Omental fat pad (tissue), 4 donors: ENCODE data around the gene DGKK. TPM values are rescaled to one million over a fixed set of nuclear protein-coding genes. Genes with fewer than 3 reads are reported as not detected.

Experiments used
- ATAC-seq: fragments of 150-250 bp; one replicate; pipeline ENCODE4 v1.9.1; 2016; ENCODE audit warnings: mild to moderate bottlenecking, moderate library complexity; ENCODE audit not compliant: low FRiP score
- DNase-seq: peaks from one replicate; pipeline ENCODE4 v3.0.0-alpha.2; 2019; ENCODE audit warnings: low spot score
- total RNA-seq, 4 donors: library from RNA; depleted of rRNA; stranded (reverse); fragments of >200 nt; gene quantifications; one replicate each; pipeline ENCODE4 v1.1.0, GENCODE V29; 2016
- TF ChIP-seq, protein P1 (sequence below), 3 donors: fragments of 450-650 bp; IDR thresholded peaks; one replicate each; pipeline ENCODE4 v1.5.1; 2016 to 2017; ENCODE audit warnings: antibody characterized with exemption in 3 of 3, mild to moderate bottlenecking in 3 of 3, moderate library complexity in 2 of 3

Gene DGKK
- total RNA-seq, 4 donors from 2014 or later, result 0.09 TPM; not detected in 3

DNA sequence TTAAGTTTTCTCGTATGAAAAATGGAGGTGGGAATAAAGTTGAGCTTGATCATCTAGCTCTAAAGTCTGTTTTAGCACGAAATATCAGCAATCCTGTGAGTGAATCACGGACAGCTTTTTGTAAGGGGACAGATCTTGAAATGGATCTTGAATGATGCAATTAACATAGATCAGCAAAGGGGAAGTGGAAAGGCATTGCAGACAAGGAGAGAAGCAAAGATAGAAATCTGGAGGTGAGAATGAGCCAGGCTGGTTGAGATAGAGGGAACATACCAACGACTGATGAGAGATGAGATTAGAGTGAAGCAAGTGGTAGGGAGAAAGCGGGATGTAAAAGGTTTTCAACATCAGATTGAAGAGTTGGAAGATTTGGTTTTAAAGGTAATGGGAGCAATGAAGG lies 4.6 kb upstream of the DGKK start:
- DNase-seq, result no peak
- ATAC-seq, result no peak
- TF ChIP-seq, protein P1, sequence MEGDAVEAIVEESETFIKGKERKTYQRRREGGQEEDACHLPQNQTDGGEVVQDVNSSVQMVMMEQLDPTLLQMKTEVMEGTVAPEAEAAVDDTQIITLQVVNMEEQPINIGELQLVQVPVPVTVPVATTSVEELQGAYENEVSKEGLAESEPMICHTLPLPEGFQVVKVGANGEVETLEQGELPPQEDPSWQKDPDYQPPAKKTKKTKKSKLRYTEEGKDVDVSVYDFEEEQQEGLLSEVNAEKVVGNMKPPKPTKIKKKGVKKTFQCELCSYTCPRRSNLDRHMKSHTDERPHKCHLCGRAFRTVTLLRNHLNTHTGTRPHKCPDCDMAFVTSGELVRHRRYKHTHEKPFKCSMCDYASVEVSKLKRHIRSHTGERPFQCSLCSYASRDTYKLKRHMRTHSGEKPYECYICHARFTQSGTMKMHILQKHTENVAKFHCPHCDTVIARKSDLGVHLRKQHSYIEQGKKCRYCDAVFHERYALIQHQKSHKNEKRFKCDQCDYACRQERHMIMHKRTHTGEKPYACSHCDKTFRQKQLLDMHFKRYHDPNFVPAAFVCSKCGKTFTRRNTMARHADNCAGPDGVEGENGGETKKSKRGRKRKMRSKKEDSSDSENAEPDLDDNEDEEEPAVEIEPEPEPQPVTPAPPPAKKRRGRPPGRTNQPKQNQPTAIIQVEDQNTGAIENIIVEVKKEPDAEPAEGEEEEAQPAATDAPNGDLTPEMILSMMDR (IDR thresholded peaks at IDR 0.05), result no peak

DNA sequence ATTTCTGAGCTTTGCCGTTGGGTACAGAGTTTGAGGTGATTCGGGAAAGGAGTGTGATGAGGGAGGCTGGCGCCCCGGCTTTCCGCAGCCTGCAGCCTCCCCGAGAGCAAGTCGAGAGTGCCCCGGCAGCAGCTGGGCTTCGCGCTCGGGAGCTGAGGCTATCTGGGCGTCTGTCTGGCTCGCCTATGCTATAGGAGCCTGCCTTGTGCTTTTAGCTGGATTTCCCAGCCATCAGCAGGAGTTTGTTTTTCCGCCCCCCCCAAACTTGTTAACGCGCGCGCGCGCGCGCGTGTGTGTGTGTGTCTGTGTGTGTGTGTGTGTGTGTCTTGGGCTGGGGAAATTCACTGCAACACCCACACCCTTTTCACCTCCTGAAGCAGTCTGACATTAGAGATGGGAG lies 765 bp upstream of the DGKK start:
- TF ChIP-seq, protein P1 (IDR thresholded peaks at IDR 0.05), result no peak
- ATAC-seq, result no peak
- no peak for DNase-seq

DNA sequence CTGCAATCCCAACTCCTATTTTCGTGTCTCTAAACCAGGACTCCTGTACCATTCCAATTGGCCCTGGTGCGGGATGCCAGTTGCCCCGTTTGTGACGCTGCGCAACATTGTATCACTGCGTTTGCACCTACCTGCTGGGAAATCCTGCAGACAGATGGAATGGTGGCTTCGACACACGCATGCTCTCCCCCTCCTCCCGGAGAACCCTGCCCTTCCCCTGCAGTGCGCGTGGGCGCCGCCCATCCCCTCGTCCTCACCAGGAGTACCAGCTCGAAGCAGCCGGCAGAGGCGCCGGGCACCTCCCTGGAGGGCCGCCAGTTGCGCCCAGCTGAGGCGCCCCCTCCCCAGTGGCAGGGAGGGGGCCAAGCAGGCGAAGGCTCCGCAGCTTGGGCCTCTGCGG lies 1.4 kb downstream of the DGKK start:
- DNase-seq, result no peak

DNA sequence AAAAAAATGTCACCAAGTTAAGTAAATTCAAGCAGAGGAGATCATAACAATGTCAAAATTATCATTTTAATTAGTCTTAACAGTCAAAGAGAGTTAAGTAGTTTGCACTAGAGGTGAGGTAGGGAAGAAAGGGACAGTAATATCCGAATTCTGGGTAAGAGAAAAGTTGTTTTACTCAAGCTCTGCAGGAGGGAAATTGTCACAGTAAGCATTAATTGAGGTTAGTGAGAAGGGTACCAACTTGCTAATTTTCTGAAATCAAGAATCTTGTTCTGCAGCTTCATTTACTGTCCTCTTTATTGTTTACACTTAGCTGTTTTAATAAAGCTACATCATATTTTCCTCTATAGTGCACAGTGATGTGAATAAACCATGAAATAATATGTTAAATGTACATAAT lies 11.0 kb downstream of the DGKK start:
- DNase-seq (no peak), ATAC-seq (no peak)
- TF ChIP-seq, protein P1 (IDR thresholded peaks at IDR 0.05), result no peak

More for the DNA sequence above, 1.4 kb downstream of the DGKK start:
- ATAC-seq, result no peak
- TF ChIP-seq, protein P1 (IDR thresholded peaks at IDR 0.05), result no peak

DNA sequence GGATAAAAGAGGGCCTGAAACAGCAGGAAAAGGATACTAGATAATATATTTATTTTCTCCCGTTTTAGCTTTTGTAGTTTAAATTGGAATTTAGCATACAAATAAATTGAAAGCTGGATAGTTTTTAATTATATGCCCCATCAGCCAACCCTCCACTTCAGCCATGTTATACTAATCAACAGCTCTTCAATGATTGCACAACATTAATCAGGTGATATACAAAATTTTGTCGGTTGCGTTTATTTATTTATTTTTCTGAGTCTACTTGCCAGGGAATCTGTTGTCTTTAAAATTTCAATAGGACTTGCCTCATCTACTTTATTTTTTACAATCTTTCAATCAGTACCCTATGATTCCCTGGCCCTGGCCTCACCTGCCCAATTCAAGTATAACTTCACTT lies 12.1 kb downstream of the DGKK start:
- ATAC-seq (no peak), DNase-seq (no peak)
- TF ChIP-seq, protein P1 (IDR thresholded peaks at IDR 0.05), result no peak

DNA sequence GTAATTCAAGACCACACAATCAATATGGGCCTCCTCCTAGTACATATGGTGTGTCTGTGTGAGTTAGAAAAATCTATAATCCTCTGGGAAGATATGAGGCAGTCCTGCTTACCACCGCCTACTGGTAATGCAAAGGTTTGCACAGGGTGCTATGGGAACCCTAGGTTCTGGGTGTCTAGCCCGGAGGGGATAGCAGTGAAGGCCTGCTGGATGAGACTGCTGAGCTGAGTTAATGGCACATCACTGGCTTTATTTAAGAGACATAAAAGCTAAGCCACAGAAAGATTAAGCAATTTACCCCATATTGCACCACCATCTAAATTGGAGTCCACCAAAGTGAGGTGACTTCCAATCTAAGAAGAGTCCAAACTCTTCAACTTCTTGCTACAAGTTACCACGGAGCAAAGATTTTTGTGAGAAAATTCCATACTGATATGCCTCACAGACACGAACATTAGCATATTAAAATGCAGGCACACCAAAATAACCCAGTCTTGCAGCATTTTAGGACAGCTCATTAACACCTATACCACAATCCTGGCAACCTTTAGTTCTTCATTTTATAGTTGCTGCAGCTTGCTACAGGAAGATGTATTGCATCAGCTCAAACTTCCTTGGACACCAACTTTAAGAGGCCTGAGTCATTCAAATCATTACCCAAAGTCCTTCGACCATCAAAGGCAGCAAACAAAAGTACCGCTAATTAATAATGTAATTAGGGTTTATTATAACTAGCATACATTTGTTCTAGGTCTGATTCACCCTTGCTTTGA lies 13.7 kb downstream of the DGKK start:
- no peak for DNase-seq
- no peak for ATAC-seq
- TF ChIP-seq, protein P1 (IDR thresholded peaks at IDR 0.05), result no peak

DNA sequence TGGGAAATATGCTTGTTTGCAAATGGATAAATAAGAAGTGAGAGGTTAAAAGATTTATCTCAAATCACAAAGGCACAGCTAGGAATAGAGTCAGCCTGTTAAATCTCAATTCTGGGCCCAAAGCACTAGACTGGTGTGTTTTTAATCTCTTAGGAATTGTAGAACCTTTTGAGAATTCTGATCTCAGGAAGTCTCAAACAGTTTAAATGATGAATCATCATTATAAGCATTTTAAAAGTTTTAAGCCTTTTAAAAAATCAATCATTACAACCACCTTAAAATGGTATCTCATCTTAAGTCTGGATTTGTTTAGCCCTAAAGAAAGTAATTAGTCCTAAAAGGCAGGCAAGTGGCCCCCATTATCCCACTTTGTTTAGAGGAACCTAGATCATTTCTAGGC lies 17.8 kb downstream of the DGKK start:
- no peak for DNase-seq
- TF ChIP-seq, protein P1 (IDR thresholded peaks at IDR 0.05), result no peak
- no peak for ATAC-seq
